K562 (cell line): Measurements from ENCODE around the gene SNTG2. TPM values are rescaled to one million over a fixed set of nuclear protein-coding genes. Genes with fewer than 3 reads are reported as not detected.

Experiments used
- ATAC-seq: fragments of 200-7000 bp; cut with Tn5 transposase; 3 replicates; pipeline ENCODE4 v1.9.1; 2020; ENCODE audit warnings: moderate library complexity
- BruUV-seq: library from RNA; stranded (reverse); fragments of 400-500 nt; replicated peaks from 2 replicates; lab custom pipeline; 2021; lab: Mats Ljungman, UMichigan
- CTCF ChIA-PET: fragments of 300-600 bp; formaldehyde crosslinking; extraction: SDS; loops from one replicate; lab custom pipeline; 2021; ENCODE audit warnings: low intra/inter-chr PET ratio; lab: Yijun Ruan, JAX
- POLR2A ChIA-PET: fragments of 300-600, 350-650 bp; sonication (Branson Sonifier 250); formaldehyde crosslinking; extraction: SDS; loops from one replicate; lab custom pipeline; 2021; ENCODE audit warnings: antibody characterized with exemption, inconsistent platforms; lab: Yijun Ruan, JAX
- DNase-seq, 4 experiments: peaks; one replicate each; pipeline versions ENCODE4 v3.0.0 to v3.0.0-alpha.2; 2011 to 2018; ENCODE audit warnings: low spot score in 3 of 4, mixed read lengths in 3 of 4; ENCODE audit errors: extremely low read depth in 1 of 4
- FAIRE-seq: peaks from 2 replicates; lab custom pipeline; 2011; peaks lifted over from hg19 to GRCh38; lab: Jason Lieb, UNC
- H2AFZ ChIP-seq: 2 replicates; pipeline ENCODE4 v1.6.0; 2011; ENCODE audit warnings: low read depth, low read length, control low read depth, inconsistent platforms
- H3K27ac ChIP-seq: fragments of 200-600 bp; 3 replicates; pipeline ENCODE4 v1.8.0; 2011; ENCODE audit warnings: low read depth, mild to moderate bottlenecking, control low read depth, inconsistent platforms, low read length, moderate library complexity, mixed read lengths; ENCODE audit errors: extremely low read depth
- H3K27me3 ChIP-seq, 2 experiments: fragments of 300-600 bp in 1 of 2; 2 replicates in 1 of 2; 3 replicates in 1 of 2; pipeline versions ENCODE4 v1.6.0 to v1.8.0; 2011; ENCODE audit warnings: inconsistent platforms in 2 of 2, low read length in 2 of 2, mild to moderate bottlenecking in 1 of 2, mixed read lengths in 1 of 2, moderate library complexity in 1 of 2; ENCODE audit not compliant: control insufficient read depth in 2 of 2, insufficient read depth in 2 of 2
- H3K36me3 ChIP-seq: fragments of 300-600 bp; 3 replicates; pipeline ENCODE4 v1.8.0; 2011; ENCODE audit warnings: mild to moderate bottlenecking, low read length, inconsistent platforms; ENCODE audit not compliant: control insufficient read depth, insufficient read depth
- H3K4me1 ChIP-seq, 2 experiments: fragments of 200-600 bp in 1 of 2; replicated peaks in 1 of 2; 2 replicates in 1 of 2; 3 replicates in 1 of 2; pipeline versions ENCODE4 v1.5.1 to v1.8.0; 2011; ENCODE audit warnings: inconsistent platforms in 2 of 2, low read length in 2 of 2, mild to moderate bottlenecking in 1 of 2, mixed read lengths in 1 of 2, moderate library complexity in 1 of 2; ENCODE audit not compliant: control insufficient read depth in 2 of 2, insufficient read depth in 2 of 2
- H3K4me2 ChIP-seq: 2 replicates; pipeline ENCODE4 v1.6.1; 2011; ENCODE audit warnings: low read length, control low read depth, inconsistent platforms, mixed read lengths; ENCODE audit not compliant: insufficient read depth
- H3K4me3 ChIP-seq: fragments of 200-600 bp; sonication (generic), shearing (Covaris generic); 2 replicates; pipeline ENCODE4 v1.5.1; 2016; ENCODE audit warnings: control low read depth, inconsistent platforms
- H3K79me2 ChIP-seq: fragments of 200-600 bp; 3 replicates; pipeline ENCODE4 v1.8.0; 2011; ENCODE audit warnings: low read length, inconsistent platforms; ENCODE audit not compliant: control insufficient read depth, insufficient read depth
- H3K9ac ChIP-seq, 2 experiments: 2 replicates each; pipeline versions ENCODE4 v1.6.0 to v1.6.1; 2011; ENCODE audit warnings: low read depth in 2 of 2, low read length in 2 of 2, control low read depth in 1 of 2, inconsistent platforms in 1 of 2, mild to moderate bottlenecking in 1 of 2, mixed read lengths in 1 of 2; ENCODE audit not compliant: insufficient read depth in 1 of 2
- H3K9me1 ChIP-seq: one replicate; pipeline ENCODE4 v1.6.0; 2011; ENCODE audit warnings: inconsistent platforms, mild to moderate bottlenecking, low read length, moderate library complexity; ENCODE audit not compliant: control insufficient read depth, insufficient read depth
- H3K9me3 ChIP-seq: replicated peaks from 2 replicates; pipeline ENCODE4 v1.5.1; 2011; ENCODE audit warnings: low read depth, low read length, inconsistent platforms; ENCODE audit not compliant: control insufficient read depth, insufficient read depth
- H4K20me1 ChIP-seq: replicated peaks from 2 replicates; pipeline ENCODE4 v1.6.1; 2011; ENCODE audit warnings: low read length, inconsistent platforms, mixed read lengths; ENCODE audit not compliant: control insufficient read depth, insufficient read depth
- BCOR ChIP-seq: fragments of 450-650 bp; IDR thresholded peaks from 2 replicates; pipeline ENCODE4 v1.6.1; 2016
- ETV1 ChIP-seq: fragments of 450-650 bp; conservative IDR thresholded peaks from 2 replicates; pipeline ENCODE4 v1.6.1; 2016; ENCODE audit warnings: missing genetic modification characterization, control low read depth, low read depth, missing compliant biosample characterization
- FUS ChIP-seq: fragments of 200-400 bp; formaldehyde crosslinking; optimal IDR thresholded peaks from 2 replicates; pipeline ENCODE3; 2017; ENCODE audit warnings: low read depth, low read length
- L3MBTL2 ChIP-seq: fragments of 450-650 bp; IDR thresholded peaks from 2 replicates; pipeline ENCODE4 v1.6.1; 2016; ENCODE audit warnings: mild to moderate bottlenecking, moderate library complexity
- MAFF ChIP-seq: IDR thresholded peaks from 2 replicates; pipeline ENCODE4 v1.6.1; 2012; ENCODE audit warnings: low read length, improper control_type of control experiment
- MXD1 ChIP-seq: fragments of 250-450 bp; sonication (Bioruptor Pico); IDR thresholded peaks from 2 replicates; pipeline ENCODE4 v1.8.0; 2021; ENCODE audit warnings: borderline replicate concordance, mild to moderate bottlenecking, moderate library complexity; ENCODE audit not compliant: poor library complexity, severe bottlenecking
- NFIC ChIP-seq: fragments of 450-650 bp; IDR thresholded peaks from 2 replicates; pipeline ENCODE4 v1.6.1; 2017; ENCODE audit warnings: mild to moderate bottlenecking, inconsistent platforms
- OTX1 ChIP-seq: fragments of 450-650 bp; formaldehyde crosslinking; IDR thresholded peaks from 2 replicates; pipeline ENCODE4 v1.4.0; 2022; ENCODE audit warnings: mild to moderate bottlenecking
- ZKSCAN3 ChIP-seq: fragments of 250-450 bp; sonication (Bioruptor Pico); IDR thresholded peaks from 2 replicates; pipeline ENCODE4 v1.4.0; 2020
- WGBS: fragments of 100-300 bp; shearing (Covaris generic); methylation state at CpG from one replicate; pipeline ENCODE4 v1.1.6; 2016; ENCODE audit warnings: low coverage, mixed read lengths; ENCODE audit not compliant: insufficient coverage; ENCODE audit errors: missing lambda C conversion rate; 5-methylcytosine and 5-hydroxymethylcytosine counted together
- in situ Hi-C: fragments of 300-500 bp; cut with MboI; formaldehyde crosslinking; loops from 4 replicates; pipeline ENCODE4 v1.15.0; 2018; ENCODE audit warnings: inconsistent platforms, mixed read lengths
- intact Hi-C: fragments of 100-400 bp; cut with micrococcal nuclease; formaldehyde crosslinking; loops from 2 replicates; pipeline ENCODE4 v1.14.2; 2022
- polyA plus RNA-seq, 8 experiments: library from polyadenylated mRNA; depleted of rRNA in 4 of 8; stranded (reverse) in 5 of 8; unstranded in 3 of 8; fragments of >200 nt; fragmentation: Nextera tagmentation in 2 of 8; fragmentation: Illumina TruSeq in 1 of 8; extraction: Ambion mirVana in 2 of 8; extraction: Trizol in 1 of 8; gene quantifications; 2 replicates each; pipeline versions ENCODE4 v1.2.1 to v1.2.3, GENCODE V29; 2011 to 2014; ENCODE audit warnings: inconsistent platforms in 1 of 8, missing spikeins in 1 of 8
- total RNA-seq, 7 experiments: library from RNA; depleted of rRNA in 6 of 7; stranded (reverse); fragments of >200 nt in 6 of 7; fragmentation: Illumina TruSeq in 2 of 7; extraction: Trizol in 2 of 7; gene quantifications; 2 replicates each; pipeline versions ENCODE4 v1.2.1 to v1.2.3, GENCODE V29; 2011 to 2021; ENCODE audit warnings: low replicate concordance in 1 of 7

Gene SNTG2
- total and polyA plus RNA-seq, 9 of the 15 experiments (the other 6 are each of a cell fraction or from before 2014, with no cell fraction given): not detected

GRCh38 chr2:1181893-1182292 is 231.2 kb downstream of the SNTG2 start:
- Histone ChIP-seq H3K36me3 (no peaks in the 10 kb centered on the region), H4K20me1 (no peaks in the 10 kb centered on the region), H3K4me1 (no peaks in the 10 kb centered on the region), H3K79me2 (no peaks in the 10 kb centered on the region), H2AFZ (no peak overlapping the region), H3K9me1 (no peaks in the 10 kb centered on the region), H3K9ac (no peak overlapping the region), H3K27me3 (no peaks in the 10 kb centered on the region), H3K4me2 (no peak overlapping the region), H3K9me3 (no peaks in the 10 kb centered on the region), H3K4me3 (no peak overlapping the region), H3K27ac (no peak overlapping the region)
- in situ Hi-C loops (no loop called here), intact Hi-C loops (no loop called here)
- POLR2A ChIA-PET: no interaction called here
- BruUV-seq: no TSS peak
- WGBS: 2% methylated on average over 3 of the region's 3 CpGs
- CTCF ChIA-PET: no interaction called here
- TF ChIP-seq MAFF: no peak
- TF ChIP-seq OTX1 (CRISPR knock-in tag): no peak
- no peak for TF ChIP-seq FUS
- no peak for TF ChIP-seq ETV1
- no peak for TF ChIP-seq MXD1
- TF ChIP-seq ZKSCAN3 (CRISPR knock-in tag): no peak
- no peak for TF ChIP-seq NFIC
- DNase-seq (no peak), ATAC-seq (no peak), FAIRE-seq (no peak)

- H2AFZ ChIP-seq: no peak overlapping the region
- ChIA-PET CTCF (no interaction called here), POLR2A (no interaction called here)
- no peaks in the 10 kb centered on the region for H3K36me3 ChIP-seq
- no peak overlapping the region for H3K4me2 ChIP-seq
- H3K27me3 ChIP-seq: no peaks in the 10 kb centered on the region
- no peaks in the 10 kb centered on the region for H3K9me3 ChIP-seq
- WGBS: 4% methylated on average over 3 of the region's 3 CpGs
- intact Hi-C loops: no loop called here
- H3K9ac ChIP-seq: no peak overlapping the region
- no peak for DNase-seq
- no peak for ATAC-seq
- no peak overlapping the region for H3K4me3 ChIP-seq
- H3K79me2 ChIP-seq: no peaks in the 10 kb centered on the region
- no peak for FAIRE-seq
- H3K9me1 ChIP-seq: no peaks in the 10 kb centered on the region
- in situ Hi-C loops: no loop called here
- TF ChIP-seq BCOR (no peak), L3MBTL2 (0 out of 2 replicates have a peak, but pooled peaks have one; percentile 29)
- H4K20me1 ChIP-seq: no peaks in the 10 kb centered on the region
- H3K4me1 ChIP-seq: no peaks in the 10 kb centered on the region
- BruUV-seq: no TSS peak
- no peak overlapping the region for H3K27ac ChIP-seq
Observed at GRCh38 chr2:1183300-1183699, 232.7 kb downstream of the SNTG2 start.
